Measurements from ENCODE around the gene ZSCAN5B.

The ZSCAN5B gene

GRCh38 chr19:56144376-56144775 lies 53.2 kb downstream of the ZSCAN5B start:
- Histone ChIP-seq H3K27ac (peak overlapping the region; percentile 18 to 75 (median 61); a peak in 21 of 22 replicates), H3K9me3 (replicated peaks in 1 of 11) (no peaks in the 10 kb centered on the region), H3K9ac (peak overlapping the region; percentile 7 to 81 (median 50); a peak in 16 of 22 replicates), H3K4me3 (0 out of 20 replicates have a peak overlapping the region, but pooled peaks of 1 of the 10 experiments have one; percentile 14), H3K36me3 (peaks cover 31 to 55% (median 40%) of the 10 kb centered on the region in 11 experiments), H3K4me2 (peak overlapping the region; percentile 78 to 94 (median 85)), H4K20me1 (peaks cover 0 to 66% (median 31%) of the 10 kb centered on the region in 11 experiments; a peak in 16 of 22 replicates), H3K27me3 (no peaks in the 10 kb centered on the region), H3K4me1 (peaks cover 42 to 49% (median 46%) of the 10 kb centered on the region in 10 experiments)
- TF ChIP-seq Cebpa-rat (IDR thresholded peaks at IDR 0.05) = no peak

GRCh38 chr19:56142897-56143434 lies 54.6 kb downstream of the ZSCAN5B start:
- peaks cover 0 to 60% (median 31%) of the 10 kb centered on the region in 11 experiments; a peak in 16 of 22 replicates for H4K20me1 ChIP-seq
- H3K9ac ChIP-seq = peak overlapping the region in 10 of 11 experiments; percentile 38 to 81 (median 64); a peak in 18 of 22 replicates
- TF ChIP-seq Cebpa-rat (IDR thresholded peaks at IDR 0.05) = no peak
- H3K27ac ChIP-seq = peak overlapping the region in 9 of 11 experiments; percentile 39 to 75 (median 61); a peak in 17 of 22 replicates
- H3K36me3 ChIP-seq = peaks cover 20 to 42% (median 28%) of the 10 kb centered on the region in 11 experiments
- H3K9me3 ChIP-seq (replicated peaks in 1 of 11) = no peaks in the 10 kb centered on the region
- peak overlapping the region in 6 of 10 experiments; percentile 21 to 77 (median 66); a peak in 8 of 20 replicates for H3K4me3 ChIP-seq
- H3K4me1 ChIP-seq = peaks cover 45 to 61% (median 54%) of the 10 kb centered on the region in 10 experiments
- peak overlapping the region; percentile 78 to 94 (median 85) for H3K4me2 ChIP-seq
- H3K27me3 ChIP-seq = no peaks in the 10 kb centered on the region

DNA sequence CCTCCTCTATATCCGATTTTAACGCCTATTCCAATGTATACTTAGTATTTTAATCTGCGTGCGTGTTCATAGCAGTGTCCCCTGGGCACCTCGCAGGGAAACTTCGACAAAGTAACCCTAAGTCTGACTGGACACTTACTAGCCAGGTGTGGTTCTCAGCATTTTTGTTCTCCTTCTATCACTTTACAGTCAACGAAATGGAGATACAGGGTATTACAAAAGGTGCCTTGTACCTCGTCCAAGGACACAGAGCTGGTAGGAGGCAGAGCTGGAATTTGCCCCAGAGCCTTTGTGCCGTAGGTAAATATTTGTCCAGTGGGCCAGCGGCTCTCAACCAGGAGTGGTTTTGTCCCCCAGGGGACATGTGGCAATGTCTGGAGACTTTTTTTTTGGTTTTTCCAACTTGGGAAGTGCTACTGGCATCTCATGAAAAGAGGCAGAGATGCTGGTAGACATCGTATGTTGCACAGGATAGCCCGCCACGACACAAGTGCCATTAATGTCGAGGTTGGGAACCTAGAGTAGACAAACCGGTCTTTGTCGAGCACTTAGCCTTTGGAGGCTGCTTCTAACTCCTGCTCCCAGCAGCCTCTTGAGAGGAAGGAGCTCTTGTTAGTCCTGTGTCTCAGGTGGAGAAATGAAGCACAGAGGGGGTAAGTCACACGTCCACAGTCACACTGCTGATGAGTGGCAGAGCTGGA lies 55.3 kb downstream of the ZSCAN5B start:
- Histone ChIP-seq H3K4me2 (peak overlapping the region; percentile 78 to 94 (median 85)), H3K27me3 (no peaks in the 10 kb centered on the region), H3K36me3 (peaks cover 12 to 35% (median 21%) of the 10 kb centered on the region in 11 experiments), H3K4me1 (peaks cover 46 to 68% (median 61%) of the 10 kb centered on the region in 10 experiments), H3K4me3 (peak overlapping the region; percentile 63 to 77 (median 66)), H4K20me1 (peaks cover 0 to 53% (median 23%) of the 10 kb centered on the region in 11 experiments; a peak in 14 of 22 replicates), H3K27ac (peak overlapping the region in 10 of 11 experiments; percentile 36 to 89 (median 60); a peak in 19 of 22 replicates), H3K9me3 (replicated peaks in 1 of 11) (no peaks in the 10 kb centered on the region), H3K9ac (peak overlapping the region; percentile 54 to 86 (median 73); a peak in 19 of 22 replicates)
- no peak for TF ChIP-seq Cebpa-rat (IDR thresholded peaks at IDR 0.05)

GRCh38 chr19:56141417-56141993 lies 56.1 kb downstream of the ZSCAN5B start:
- peak overlapping the region; percentile 78 to 94 (median 85) for H3K4me2 ChIP-seq
- peak overlapping the region in 10 of 11 experiments; percentile 75 to 89 (median 79); a peak in 19 of 22 replicates for H3K27ac ChIP-seq
- no peak for TF ChIP-seq Cebpa-rat (IDR thresholded peaks at IDR 0.05)
- H3K4me3 ChIP-seq = peak overlapping the region; percentile 63 to 77 (median 66)
- peak overlapping the region; percentile 54 to 86 (median 79); a peak in 20 of 22 replicates for H3K9ac ChIP-seq
- peaks cover 0 to 45% (median 20%) of the 10 kb centered on the region in 11 experiments; a peak in 13 of 22 replicates for H4K20me1 ChIP-seq
- H3K27me3 ChIP-seq = no peaks in the 10 kb centered on the region
- no peaks in the 10 kb centered on the region for H3K9me3 ChIP-seq (replicated peaks in 1 of 11)
- peaks cover 5 to 28% (median 13%) of the 10 kb centered on the region in 11 experiments; a peak in 20 of 22 replicates for H3K36me3 ChIP-seq
- peaks cover 49 to 76% (median 68%) of the 10 kb centered on the region in 10 experiments for H3K4me1 ChIP-seq

GRCh38 chr19:56140583-56141416 lies 56.8 kb downstream of the ZSCAN5B start, which contains the start of gene ZNF444:
ZNF444 (plus strand) TSS chr19:56141287; CDS start chr19:56146912, 5,625 bp downstream.
- Histone ChIP-seq H3K4me3 (peak within 1 kb of the TSS; percentile 63 to 77 (median 66)), H3K27ac (peak within 1 kb of the TSS; percentile 63 to 89 (median 79)), H3K4me2 (peak within 1 kb of the TSS; percentile 85 to 97 (median 94)), H3K27me3 (no peaks in the 10 kb centered on the region), H4K20me1 (peaks cover 0 to 38% (median 13%) of the 10 kb centered on the region in 11 experiments; a peak in 13 of 22 replicates), H3K9ac (peak within 1 kb of the TSS; percentile 63 to 86 (median 79)), H3K4me1 (peaks cover 50 to 82% (median 74%) of the 10 kb centered on the region in 10 experiments), H3K36me3 (peaks cover 3 to 21% (median 6%) of the 10 kb centered on the region in 11 experiments; a peak in 19 of 22 replicates), H3K9me3 (replicated peaks in 1 of 11) (no peaks in the 10 kb centered on the region)
- no peak for TF ChIP-seq Cebpa-rat (IDR thresholded peaks at IDR 0.05)

DNA sequence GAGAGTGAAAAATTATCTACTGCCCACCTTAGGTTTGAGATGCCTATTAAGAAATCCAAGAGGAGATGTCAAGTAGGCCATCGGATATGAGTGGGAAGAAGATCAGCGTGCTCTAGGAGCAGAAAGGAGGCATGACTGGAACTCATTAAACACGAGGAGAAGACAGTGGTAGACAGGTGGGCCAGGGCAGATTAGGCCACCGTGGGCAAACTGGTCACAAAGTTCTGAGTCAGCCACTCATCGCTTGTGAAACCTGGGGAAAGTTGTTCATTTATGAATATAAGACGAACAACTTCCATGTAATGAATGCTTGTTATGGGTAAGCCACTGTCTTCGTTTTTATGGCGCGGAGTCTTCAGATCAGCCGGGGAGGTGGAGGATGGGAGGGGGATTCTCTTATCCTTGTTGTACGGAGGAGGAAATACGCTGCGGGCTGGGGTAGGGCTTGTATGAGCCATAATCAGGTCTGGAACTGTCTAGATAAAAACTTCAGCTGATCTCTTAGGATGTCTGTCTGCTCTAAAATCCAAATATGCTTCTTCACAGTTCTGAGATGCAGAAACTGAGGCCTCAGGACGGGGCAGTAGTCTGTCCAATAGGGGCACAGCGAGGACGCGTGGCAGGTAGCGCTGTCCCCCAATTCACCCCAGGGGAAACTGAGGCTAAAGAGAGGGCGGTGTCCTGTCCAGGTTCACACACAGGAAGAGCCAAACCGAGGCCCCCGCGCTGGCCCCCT lies 57.6 kb downstream of the ZSCAN5B start:
- peaks cover 0 to 31% (median 7%) of the 10 kb centered on the region in 11 experiments; a peak in 13 of 22 replicates for H4K20me1 ChIP-seq
- no peaks in the 10 kb centered on the region for H3K27me3 ChIP-seq
- no peaks in the 10 kb centered on the region for H3K9me3 ChIP-seq (replicated peaks in 1 of 11)
- H3K27ac ChIP-seq = peak overlapping the region; percentile 63 to 89 (median 79)
- H3K4me2 ChIP-seq = peak overlapping the region; percentile 85 to 97 (median 93)
- H3K4me3 ChIP-seq = peak overlapping the region; percentile 63 to 77 (median 66)
- H3K4me1 ChIP-seq = peaks cover 54 to 88% (median 82%) of the 10 kb centered on the region in 10 experiments
- H3K36me3 ChIP-seq = peaks cover 0 to 13% (median 2%) of the 10 kb centered on the region in 11 experiments; a peak in 1 of 22 replicates
- no peak for TF ChIP-seq Cebpa-rat (IDR thresholded peaks at IDR 0.05)
- peak overlapping the region; percentile 63 to 86 (median 79) for H3K9ac ChIP-seq
